Astrocyte of the cerebellum (primary cell): Measurements from ENCODE around the gene CNGB1.

Experiments
- DNase-seq: peaks from one replicate; pipeline ENCODE4 v3.0.0-alpha.2; 2011; ENCODE audit warnings: low read depth
- H3K4me3 ChIP-seq: 2 replicates; pipeline ENCODE4 v1.5.1; 2011; ENCODE audit warnings: mild to moderate bottlenecking, low read depth, low read length, moderate library complexity
- in situ Hi-C: cut with HindIII; loops from 2 replicates; pipeline ENCODE4 v1.10.0; 2017; ENCODE audit warnings: low sequenced_read_pairs
- TF ChIP-seq, protein P1 (sequence below): IDR thresholded peaks from 2 replicates; pipeline ENCODE4 v1.5.1; 2012; ENCODE audit warnings: low read length, low read depth, moderate library complexity, mild to moderate bottlenecking; ENCODE audit errors: missing control alignments

The CNGB1 gene

GRCh38 chr16:57906382-57907316 lies 64.3 kb downstream of the CNGB1 start:
- TF ChIP-seq, protein P1, sequence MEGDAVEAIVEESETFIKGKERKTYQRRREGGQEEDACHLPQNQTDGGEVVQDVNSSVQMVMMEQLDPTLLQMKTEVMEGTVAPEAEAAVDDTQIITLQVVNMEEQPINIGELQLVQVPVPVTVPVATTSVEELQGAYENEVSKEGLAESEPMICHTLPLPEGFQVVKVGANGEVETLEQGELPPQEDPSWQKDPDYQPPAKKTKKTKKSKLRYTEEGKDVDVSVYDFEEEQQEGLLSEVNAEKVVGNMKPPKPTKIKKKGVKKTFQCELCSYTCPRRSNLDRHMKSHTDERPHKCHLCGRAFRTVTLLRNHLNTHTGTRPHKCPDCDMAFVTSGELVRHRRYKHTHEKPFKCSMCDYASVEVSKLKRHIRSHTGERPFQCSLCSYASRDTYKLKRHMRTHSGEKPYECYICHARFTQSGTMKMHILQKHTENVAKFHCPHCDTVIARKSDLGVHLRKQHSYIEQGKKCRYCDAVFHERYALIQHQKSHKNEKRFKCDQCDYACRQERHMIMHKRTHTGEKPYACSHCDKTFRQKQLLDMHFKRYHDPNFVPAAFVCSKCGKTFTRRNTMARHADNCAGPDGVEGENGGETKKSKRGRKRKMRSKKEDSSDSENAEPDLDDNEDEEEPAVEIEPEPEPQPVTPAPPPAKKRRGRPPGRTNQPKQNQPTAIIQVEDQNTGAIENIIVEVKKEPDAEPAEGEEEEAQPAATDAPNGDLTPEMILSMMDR = peak; percentile 64
- in situ Hi-C loops = loop anchor here (5.0 kb wide), 1 partner anchor 81 kb away; no protein-coding TSS in a partner anchor
- DNase-seq = no peak

DNA sequence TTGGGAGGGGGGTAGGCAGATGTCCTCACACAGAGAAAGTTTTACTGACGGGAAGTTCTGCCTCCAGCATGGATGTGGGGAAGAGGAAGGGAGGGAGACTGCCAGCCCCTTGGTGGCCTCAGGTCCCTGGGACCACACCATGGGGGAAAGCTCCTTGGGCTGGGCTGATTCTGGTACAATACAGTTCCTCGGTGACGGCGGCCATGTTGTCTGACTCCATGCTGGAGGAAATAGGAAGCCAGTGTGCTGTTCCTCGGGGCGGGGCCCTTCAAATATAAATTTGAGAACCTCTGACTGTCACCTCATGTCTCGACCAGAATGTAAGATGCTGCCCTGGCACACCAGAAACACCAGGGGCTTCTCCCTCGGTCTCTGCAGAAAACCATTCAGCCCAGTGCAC lies 66.8 kb downstream of the CNGB1 start:
- in situ Hi-C loops = no loop called here
- no peak overlapping the region for H3K4me3 ChIP-seq
- TF ChIP-seq, protein P1 = no peak
- no peak for DNase-seq

More at GRCh38 chr16:57906382-57907316, 64.3 kb downstream of the CNGB1 start:
- H3K4me3 ChIP-seq = no peak overlapping the region

GRCh38 chr16:57903656-57904055 lies 67.3 kb downstream of the CNGB1 start:
- TF ChIP-seq, protein P1 = no peak
- DNase-seq = no peak
- H3K4me3 ChIP-seq = no peak overlapping the region
- in situ Hi-C loops = no loop called here

- in situ Hi-C loops = no loop called here
- no peak for DNase-seq
- TF ChIP-seq, protein P1 = no peak
- H3K4me3 ChIP-seq = no peak overlapping the region
These were observed 69.4 kb downstream of the CNGB1 start for GRCh38 chr16:57901480-57902069.

DNA sequence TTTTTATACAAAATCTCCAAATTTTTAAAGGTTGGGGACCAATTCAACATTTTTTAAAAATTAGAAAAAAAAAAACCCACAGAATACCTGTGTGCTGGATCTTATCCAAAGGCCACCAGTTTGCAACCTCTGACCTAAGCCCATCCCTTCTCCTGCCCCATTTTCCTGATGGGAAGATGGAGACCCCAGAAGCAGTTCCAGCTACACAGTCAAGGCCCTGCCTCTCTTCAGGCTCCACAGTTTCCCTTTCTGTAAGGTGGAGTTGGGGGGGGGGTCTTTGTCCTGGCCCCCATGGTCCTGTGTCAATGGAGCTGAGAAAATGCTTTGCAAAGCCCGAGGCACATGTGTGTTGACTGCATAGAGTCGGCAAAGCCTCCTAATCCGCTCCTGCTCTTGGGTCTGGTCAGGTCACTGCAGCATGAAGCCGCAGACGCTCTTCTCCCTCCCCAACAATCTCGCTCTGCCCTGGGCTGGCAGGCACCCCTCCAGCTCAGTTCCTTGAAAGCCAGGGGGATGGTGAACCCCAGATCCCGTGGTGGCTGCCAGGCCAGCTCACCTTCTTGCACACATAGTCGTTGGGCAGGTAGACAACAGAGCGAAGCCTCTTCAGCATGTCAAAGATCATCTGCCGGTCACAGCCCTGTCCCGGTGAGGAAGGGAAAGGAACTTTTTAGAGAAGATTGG lies 70.0 kb downstream of the CNGB1 start:
- in situ Hi-C loops = no loop called here
- H3K4me3 ChIP-seq = no peak overlapping the region
- TF ChIP-seq, protein P1 = no peak
- DNase-seq = no peak

DNA sequence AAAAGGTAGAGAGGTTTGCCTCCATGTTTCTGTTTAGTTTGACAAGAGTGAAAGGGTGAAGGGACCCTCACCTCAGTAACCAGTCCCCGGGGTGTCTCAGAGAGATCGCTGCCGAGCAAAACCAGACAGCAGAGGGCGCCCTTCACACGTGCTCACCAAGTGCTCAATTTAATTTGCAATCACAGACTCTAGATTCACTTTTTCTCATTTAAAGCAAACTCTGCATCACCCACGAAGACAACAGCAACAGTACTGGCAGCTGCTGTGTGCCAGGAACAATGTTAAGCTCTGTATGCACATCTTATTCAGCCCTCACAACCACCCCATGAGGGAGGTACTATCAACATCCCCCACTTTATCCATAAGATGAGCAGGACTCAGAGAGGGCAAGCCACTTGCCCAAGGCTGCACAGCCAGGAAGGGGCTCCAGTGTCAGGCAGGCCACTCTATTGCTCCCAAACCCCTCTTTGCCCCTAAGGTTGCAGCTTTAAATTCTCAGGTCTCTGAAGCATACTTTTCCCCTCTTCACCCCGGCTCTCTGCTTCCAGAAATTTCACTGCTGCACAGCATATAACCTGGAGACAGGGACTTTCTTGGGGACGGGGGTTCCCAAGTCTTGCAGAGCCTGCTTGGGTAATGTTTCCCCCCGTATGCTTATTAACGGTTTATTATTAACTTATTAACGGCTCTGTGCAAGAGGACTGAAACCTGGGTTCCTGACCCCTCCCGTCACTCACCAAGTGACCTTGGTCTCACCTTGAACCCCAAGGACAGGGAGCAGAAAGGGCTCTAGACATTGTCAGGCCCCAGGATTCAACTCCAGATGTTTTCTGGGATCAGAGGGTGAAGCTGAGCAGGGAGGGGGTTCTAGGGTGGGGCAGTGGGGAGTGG lies 70.9 kb downstream of the CNGB1 start:
- H3K4me3 ChIP-seq = no peak overlapping the region
- in situ Hi-C loops = no loop called here
- DNase-seq = peak; percentile 53
- TF ChIP-seq, protein P1 = peak; percentile 91
